ENCODE data around the gene NRROS. TPM values are rescaled to one million over a fixed set of nuclear protein-coding genes. Genes with fewer than 3 reads are reported as not detected.

Gene NRROS
- total RNA-seq, 1 donor from 2014 or later = 0.42 TPM

DNA sequence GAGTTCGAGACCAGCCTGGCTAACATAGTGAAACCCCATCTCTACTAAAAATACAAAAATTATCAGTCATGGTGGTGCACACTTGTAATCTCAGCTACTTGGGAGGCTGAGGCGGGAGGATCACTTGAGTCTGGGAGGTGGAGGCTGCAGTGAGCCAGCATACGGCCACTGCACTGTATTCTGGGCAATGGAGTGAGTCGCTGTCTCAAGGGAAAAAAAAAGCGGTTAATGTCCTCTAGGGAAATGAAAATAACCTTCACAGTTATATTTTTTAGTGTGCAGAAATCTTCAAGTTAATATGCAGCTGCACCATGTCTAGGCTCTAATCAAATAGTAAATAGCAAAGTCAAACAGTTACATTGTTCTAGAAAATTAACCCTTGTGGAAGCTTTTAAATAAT lies 57.8 kb downstream of the NRROS start:
- DNase-seq = no peak
- Mint-ChIP-seq H3K4me3 (ENCODE audit: unreplicated experiment) (no peak overlapping the region), H3K4me1 (ENCODE audit: low read depth, unreplicated experiment) (peaks cover 2% of the 10 kb centered on the region), H3K27me3 (ENCODE audit: unreplicated experiment) (peaks cover 3% of the 10 kb centered on the region), H3K27ac (ENCODE audit: unreplicated experiment) (no peak overlapping the region), H3K9me3 (ENCODE audit: unreplicated experiment) (no peaks in the 10 kb centered on the region), H3K36me3 (ENCODE audit: unreplicated experiment) (no peaks in the 10 kb centered on the region)
- TF ChIP-seq, protein P1, sequence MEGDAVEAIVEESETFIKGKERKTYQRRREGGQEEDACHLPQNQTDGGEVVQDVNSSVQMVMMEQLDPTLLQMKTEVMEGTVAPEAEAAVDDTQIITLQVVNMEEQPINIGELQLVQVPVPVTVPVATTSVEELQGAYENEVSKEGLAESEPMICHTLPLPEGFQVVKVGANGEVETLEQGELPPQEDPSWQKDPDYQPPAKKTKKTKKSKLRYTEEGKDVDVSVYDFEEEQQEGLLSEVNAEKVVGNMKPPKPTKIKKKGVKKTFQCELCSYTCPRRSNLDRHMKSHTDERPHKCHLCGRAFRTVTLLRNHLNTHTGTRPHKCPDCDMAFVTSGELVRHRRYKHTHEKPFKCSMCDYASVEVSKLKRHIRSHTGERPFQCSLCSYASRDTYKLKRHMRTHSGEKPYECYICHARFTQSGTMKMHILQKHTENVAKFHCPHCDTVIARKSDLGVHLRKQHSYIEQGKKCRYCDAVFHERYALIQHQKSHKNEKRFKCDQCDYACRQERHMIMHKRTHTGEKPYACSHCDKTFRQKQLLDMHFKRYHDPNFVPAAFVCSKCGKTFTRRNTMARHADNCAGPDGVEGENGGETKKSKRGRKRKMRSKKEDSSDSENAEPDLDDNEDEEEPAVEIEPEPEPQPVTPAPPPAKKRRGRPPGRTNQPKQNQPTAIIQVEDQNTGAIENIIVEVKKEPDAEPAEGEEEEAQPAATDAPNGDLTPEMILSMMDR (IDR thresholded peaks at IDR 0.05; ENCODE audit: partially characterized antibody, unreplicated experiment) = no peak

DNA sequence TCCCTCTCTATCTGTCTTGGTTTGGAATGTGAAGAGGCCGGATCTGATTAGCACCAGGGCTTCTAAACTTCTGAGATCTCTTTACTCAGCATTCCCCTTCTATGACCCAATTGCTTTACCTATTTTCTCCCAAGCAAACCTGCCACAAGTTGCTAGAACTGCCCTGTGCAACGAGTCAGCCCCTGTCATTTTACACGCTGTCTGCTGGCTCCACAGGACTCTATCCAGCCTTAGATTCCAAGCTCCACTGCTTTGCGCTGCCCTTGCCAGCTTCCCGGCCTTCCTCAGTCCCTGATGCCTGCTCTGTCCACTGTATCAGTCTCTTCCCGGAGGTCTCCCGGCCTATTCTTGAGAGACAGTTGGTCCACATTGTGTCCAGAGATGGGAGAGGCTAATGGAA lies 60.3 kb downstream of the NRROS start:
- TF ChIP-seq, protein P1 (IDR thresholded peaks at IDR 0.05; ENCODE audit: partially characterized antibody, unreplicated experiment) = no peak
- DNase-seq = no peak
- Mint-ChIP-seq H3K27ac (ENCODE audit: unreplicated experiment) (no peak overlapping the region), H3K36me3 (ENCODE audit: unreplicated experiment) (no peaks in the 10 kb centered on the region), H3K4me1 (ENCODE audit: low read depth, unreplicated experiment) (peaks cover 2% of the 10 kb centered on the region), H3K27me3 (ENCODE audit: unreplicated experiment) (peaks cover 3% of the 10 kb centered on the region), H3K9me3 (ENCODE audit: unreplicated experiment) (no peaks in the 10 kb centered on the region), H3K4me3 (ENCODE audit: unreplicated experiment) (no peak overlapping the region)

DNA sequence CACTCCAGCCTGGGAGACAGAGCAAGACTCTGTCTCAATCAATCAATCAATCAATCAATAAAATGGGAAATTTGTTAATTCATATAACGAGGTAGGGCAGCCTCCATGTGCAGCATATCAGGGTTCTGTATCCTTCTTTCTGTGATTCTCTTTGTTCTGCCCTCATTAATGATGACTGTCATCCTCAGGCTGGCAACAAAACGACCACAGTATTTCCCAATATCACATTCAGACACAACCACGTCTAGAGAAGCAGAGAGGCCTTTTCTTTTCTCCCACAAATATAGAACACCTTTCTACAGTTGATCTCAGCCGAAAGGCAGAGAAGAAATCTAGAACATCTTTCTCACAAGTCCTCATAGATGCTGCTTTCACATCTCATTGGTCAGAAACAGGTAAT lies 61.3 kb downstream of the NRROS start:
- TF ChIP-seq, protein P1 (IDR thresholded peaks at IDR 0.05; ENCODE audit: partially characterized antibody, unreplicated experiment) = no peak
- no peaks in the 10 kb centered on the region for H3K36me3 Mint-ChIP-seq (ENCODE audit: unreplicated experiment)
- no peaks in the 10 kb centered on the region for H3K9me3 Mint-ChIP-seq (ENCODE audit: unreplicated experiment)
- no peak overlapping the region for H3K27ac Mint-ChIP-seq (ENCODE audit: unreplicated experiment)
- DNase-seq = no peak
- H3K4me1 Mint-ChIP-seq (ENCODE audit: low read depth, unreplicated experiment) = peaks cover 2% of the 10 kb centered on the region
- H3K27me3 Mint-ChIP-seq (ENCODE audit: unreplicated experiment) = peaks cover 3% of the 10 kb centered on the region
- H3K4me3 Mint-ChIP-seq (ENCODE audit: unreplicated experiment) = no peak overlapping the region

DNA sequence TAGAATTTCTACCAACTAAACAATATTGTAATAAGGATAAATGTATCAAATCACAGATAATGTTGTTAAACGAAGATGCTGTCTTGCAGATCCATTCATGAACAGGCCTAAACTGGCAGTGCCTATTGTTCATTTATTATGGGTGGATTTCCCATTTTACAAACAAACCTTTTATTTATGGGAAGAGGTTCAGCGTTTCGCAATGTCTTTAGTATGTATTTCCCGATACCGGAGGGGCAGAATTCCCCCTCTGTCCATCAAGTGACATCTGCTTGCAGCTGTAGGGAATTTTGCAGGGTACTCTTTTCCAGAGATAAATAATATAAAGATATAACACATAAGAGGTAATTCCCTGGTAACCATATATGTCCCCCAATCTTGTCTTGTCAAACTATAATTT lies 66.8 kb downstream of the NRROS start:
- TF ChIP-seq, protein P1 (IDR thresholded peaks at IDR 0.05; ENCODE audit: partially characterized antibody, unreplicated experiment) = no peak
- Mint-ChIP-seq H3K27ac (ENCODE audit: unreplicated experiment) (no peak overlapping the region), H3K4me3 (ENCODE audit: unreplicated experiment) (no peak overlapping the region), H3K36me3 (ENCODE audit: unreplicated experiment) (no peaks in the 10 kb centered on the region), H3K9me3 (ENCODE audit: unreplicated experiment) (no peaks in the 10 kb centered on the region), H3K4me1 (ENCODE audit: low read depth, unreplicated experiment) (peaks cover 2% of the 10 kb centered on the region), H3K27me3 (ENCODE audit: unreplicated experiment) (no peaks in the 10 kb centered on the region)
- no peak for DNase-seq

DNA sequence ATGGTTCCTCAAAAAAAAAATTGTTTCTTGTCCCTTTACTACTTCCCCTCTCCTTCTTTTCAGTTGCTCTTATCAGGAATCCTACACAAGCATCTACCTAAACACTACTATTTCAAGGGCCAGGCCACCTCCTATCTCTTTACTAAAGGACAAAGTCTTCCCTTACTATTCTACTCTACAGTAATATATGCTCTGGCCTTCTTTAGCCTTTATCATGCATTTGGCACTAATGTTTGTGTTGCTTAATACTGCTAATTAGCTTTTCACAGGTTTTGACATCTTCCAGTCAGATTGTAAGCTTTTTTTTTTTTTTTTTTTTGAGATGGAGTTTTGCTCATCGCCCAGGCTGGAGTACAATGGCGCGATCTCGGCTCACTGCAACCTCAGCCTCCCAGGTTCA lies 67.2 kb downstream of the NRROS start:
- Mint-ChIP-seq H3K36me3 (ENCODE audit: unreplicated experiment) (no peaks in the 10 kb centered on the region), H3K4me1 (ENCODE audit: low read depth, unreplicated experiment) (peaks cover 5% of the 10 kb centered on the region), H3K27ac (ENCODE audit: unreplicated experiment) (no peak overlapping the region), H3K27me3 (ENCODE audit: unreplicated experiment) (no peaks in the 10 kb centered on the region), H3K9me3 (ENCODE audit: unreplicated experiment) (no peaks in the 10 kb centered on the region), H3K4me3 (ENCODE audit: unreplicated experiment) (no peak overlapping the region)
- TF ChIP-seq, protein P1 (IDR thresholded peaks at IDR 0.05; ENCODE audit: partially characterized antibody, unreplicated experiment) = no peak
- DNase-seq = no peak

Measured in glutamatergic neuron (in vitro differentiated cells).